Inflammatory macrophage (primary cell): ENCODE data around the gene NAA10.
"Not testable (repeated sequence)": the region's sequence is repeated elsewhere in the genome, so short reads cannot be mapped to it uniquely, and the experiment has no call there.

Experiments used
- DNase-seq, 2 donors: peaks; one replicate each; pipeline ENCODE4 v3.0.0-alpha.2; 2020 to 2022
- total RNA-seq, 18 experiments: gene quantifications; one replicate each; lab custom pipeline; 2026; ENCODE audit warnings: mixed read lengths in 6 of 18, inconsistent platforms in 2 of 18; lab: John Stamatoyannopoulos, UW

Gene NAA10
- total RNA-seq, result 4.7 to 22.6 (median 11.2) reads per million in 18 experiments

DNA sequence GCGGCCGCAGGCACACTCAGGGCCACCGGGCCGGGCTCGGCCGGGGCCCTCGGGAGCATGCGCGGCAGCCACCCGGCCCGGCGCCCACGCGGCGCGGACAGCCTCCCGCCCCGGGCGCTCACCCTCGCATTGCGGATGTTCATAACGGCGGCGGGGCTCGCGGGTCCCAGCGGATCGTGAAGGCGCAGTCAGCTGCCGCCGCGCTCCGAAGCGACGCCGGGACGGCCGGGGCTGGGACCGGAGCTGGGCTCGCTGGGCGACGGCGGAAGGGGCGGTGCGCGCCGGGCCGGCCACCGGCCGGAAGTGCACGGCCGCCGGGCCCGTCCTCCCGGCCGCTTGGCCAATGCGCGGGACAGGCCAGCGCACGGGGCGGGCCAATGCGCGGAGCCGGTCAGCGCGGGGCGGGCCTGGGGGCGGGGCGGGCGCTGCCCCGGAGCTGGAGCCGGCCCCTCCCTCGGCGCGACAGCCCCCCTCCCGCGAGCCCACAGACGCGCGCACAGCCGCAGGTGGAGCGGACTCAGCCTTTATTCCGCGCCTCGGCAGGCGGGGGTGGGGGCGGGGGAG, at the start of gene NAA10:
NAA10 (minus strand) TSS at position 276 of the 564 bp plus-strand sequence; CDS start at position 143, 133 bp downstream.
- DNase-seq, result peak; percentile 64 to 82

DNA sequence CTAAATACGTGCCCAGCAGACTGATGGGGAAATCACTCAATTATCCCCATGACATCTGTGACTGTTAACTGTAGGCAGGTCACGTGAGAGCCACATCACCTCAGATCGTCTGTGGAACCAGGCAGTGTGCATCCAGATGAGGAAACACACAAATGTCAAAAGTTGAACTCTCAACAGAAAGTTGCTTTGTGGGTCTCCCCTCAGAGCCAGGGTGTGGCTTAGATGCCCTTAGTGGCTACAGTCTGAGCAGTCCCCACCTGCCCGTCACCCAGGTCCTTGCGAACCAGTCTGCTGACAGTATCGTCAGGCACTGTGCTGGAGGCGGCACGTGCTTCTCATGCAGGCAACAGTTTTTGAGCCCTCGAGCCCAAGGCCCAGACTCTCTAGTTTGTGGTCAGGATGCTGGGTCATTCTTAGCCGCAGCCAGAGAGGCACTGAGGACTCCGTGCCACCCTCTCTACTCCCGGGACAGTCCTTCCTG, 48.5 kb upstream of the NAA10 start:
- peak; percentile 66 to 70 for DNase-seq

DNA sequence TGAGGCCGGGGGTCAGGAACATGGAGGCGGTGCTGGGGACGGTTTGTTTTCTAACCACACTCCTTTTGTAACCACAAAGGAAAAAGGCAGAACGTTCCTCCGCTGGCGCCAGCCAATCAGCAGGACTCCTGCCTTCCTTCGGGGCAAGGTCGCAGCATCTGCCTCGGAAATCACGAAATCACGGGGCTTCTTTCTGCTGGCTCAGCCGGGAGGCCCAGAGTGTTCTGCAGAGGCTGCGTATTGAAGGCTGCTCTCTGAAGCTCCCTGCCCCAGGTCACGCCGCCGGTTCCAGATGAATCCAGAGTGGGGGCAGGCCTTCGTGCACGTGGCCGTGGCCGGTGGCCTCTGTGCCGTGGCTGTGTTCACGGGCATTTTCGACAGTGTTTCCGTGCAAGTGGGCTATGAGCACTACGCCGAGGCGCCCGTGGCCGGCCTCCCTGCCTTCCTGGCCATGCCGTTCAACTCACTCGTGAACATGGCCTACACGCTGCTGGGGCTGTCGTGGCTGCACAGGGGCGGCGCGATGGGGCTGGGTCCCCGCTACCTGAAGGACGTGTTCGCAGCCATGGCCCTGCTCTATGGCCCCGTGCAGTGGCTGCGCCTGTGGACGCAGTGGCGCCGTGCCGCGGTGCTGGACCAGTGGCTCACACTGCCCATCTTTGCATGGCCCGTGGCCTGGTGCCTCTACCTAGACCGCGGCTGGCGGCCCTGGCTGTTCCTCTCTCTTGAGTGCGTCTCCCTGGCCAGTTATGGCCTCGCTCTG, 47.1 kb upstream of the NAA10 start:
- DNase-seq, result peak; percentile 82 to 86

DNA sequence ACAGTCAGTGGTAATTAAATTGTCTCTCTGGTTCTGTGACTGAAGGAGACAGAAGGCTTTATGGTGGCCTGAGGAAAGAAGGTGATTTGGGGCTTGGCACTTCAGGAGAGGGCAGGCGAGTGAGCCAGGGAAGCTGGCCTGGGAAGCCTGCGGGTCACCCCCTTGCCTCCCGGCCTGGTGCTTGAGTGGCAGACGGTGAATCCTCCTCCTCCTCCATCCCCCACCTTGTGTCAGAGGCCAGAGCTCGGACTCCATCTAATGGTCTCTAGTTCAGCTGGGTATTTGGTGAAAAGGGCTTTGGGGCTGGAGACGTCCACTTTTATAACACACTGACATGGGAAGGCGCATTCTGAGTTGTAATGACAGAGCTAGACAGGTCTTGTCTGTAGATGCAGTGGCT, 46.4 kb upstream of the NAA10 start:
- no peak for DNase-seq

DNA sequence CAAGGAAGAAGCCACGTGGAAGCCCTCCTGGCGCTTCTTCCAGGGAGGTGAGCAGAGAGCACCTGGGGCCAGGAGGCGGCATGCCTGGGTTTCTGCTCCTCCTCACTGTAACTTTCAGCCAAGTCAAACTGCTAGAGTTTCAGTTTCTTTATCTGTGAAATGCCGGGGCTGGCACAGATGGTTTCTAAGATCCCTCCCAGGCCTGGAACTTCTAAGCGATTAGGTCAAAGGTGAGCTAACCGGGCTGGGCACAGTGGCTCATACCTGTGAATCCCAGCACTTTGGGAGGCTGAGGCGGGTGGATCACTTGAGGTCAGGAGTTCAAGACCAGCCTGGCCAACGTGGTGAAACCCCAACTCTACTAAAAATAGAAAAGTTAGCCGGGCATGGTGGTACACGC, 45.6 kb upstream of the NAA10 start:
- not testable (repeated sequence) for DNase-seq

- peak in 1 of 2 donors; percentile 40 for DNase-seq
Observed at GRCh38 chrX:153974726-153975286, 40.0 kb upstream of the NAA10 start.

DNA sequence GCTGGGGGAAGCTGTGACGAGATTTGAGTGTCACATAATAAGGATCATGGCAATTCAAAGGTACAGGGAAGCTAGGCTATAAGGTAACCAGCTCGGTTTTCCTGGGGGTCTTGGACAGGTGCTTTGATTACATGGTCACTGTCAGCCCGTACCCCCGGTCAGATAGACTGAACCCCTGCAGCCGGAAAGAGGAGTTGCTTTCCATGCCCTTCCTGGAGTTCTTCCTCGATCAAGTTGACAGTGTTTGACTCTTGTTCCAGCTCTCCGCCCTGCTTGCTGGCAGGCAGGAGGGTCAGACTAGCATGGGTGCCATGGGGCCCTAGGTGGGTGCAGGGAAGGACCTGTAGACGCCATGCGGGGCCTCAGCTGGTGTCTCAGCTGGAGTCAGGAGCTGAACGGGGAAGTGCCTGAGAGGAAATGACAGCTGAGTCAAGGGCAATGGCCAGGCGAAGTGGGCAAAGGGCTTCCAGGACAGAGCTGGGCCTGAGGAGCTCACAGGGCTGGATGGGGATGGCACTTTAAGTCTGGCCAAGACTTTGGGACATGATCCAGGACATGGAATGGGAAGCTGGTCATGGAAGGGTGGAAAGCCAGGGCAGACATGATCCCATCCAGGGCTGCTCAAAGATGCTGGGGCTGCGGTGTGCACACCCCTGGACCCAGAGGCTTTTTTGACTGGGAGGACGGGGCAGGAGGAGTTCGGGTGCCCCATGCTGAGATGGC, 39.3 kb upstream of the NAA10 start:
- peak; percentile 51 to 65 for DNase-seq

GRCh38 chrX:153973127-153974002, 38.5 kb upstream of the NAA10 start:
- no peak for DNase-seq

- peak; percentile 80 to 90 for DNase-seq
Observed at GRCh38 chrX:153972368-153973126, 37.7 kb upstream of the NAA10 start, which contains the start of gene TMEM187. TMEM187 (plus strand) TSS chrX:153972754; CDS start chrX:153982063, 9,309 bp downstream.

DNA sequence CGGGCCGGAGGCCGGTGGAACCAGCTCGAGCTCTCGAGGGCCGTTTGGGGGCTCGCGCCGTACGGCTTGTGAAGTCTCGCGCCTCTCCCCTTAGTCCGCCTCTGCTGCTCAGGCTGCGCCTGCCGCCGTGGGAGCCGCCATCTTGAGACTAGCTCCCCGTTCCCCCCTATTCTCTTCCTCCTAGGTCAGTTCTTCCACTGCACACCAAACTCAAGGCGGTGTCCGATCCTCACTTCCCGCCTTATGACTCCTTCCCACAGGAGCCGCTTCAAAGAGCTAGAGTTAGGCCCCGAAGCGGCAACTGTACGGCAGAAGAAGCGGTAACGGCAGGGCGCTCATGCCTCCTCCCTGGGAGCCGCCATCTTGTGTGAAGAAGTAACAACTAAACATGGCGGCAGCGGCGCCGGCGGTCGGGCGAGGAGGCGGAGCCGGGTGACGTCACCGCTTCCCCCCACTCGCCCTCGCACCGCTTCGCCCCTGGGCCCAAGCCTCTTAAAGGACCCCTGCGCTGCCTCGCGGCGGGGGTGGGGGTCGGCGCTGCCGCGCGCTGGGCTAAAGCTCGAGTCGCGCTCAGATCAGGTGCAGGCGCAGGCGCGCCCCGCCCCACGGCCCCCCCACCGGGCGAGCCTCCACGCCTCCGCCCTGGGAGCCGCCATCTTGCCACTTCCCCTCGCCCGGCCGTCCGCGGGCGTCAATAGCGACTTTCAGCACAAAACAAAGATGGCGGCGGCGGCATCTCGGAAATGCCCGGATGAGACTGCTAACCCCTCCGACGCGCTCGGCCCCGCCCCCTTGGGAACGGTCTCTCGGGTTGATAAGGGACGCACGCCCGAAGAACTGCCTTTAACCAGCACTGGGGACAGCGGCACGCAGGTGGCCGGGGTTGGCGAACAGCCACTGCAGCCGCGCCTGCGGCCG, 36.9 kb upstream of the NAA10 start, which contains the start of gene HCFC1:
HCFC1 (minus strand) TSS at position 369 of the 918 bp plus-strand sequence. CDS start 978 bp downstream, outside the sequence.
- DNase-seq, result peak; percentile 86 to 91

DNA sequence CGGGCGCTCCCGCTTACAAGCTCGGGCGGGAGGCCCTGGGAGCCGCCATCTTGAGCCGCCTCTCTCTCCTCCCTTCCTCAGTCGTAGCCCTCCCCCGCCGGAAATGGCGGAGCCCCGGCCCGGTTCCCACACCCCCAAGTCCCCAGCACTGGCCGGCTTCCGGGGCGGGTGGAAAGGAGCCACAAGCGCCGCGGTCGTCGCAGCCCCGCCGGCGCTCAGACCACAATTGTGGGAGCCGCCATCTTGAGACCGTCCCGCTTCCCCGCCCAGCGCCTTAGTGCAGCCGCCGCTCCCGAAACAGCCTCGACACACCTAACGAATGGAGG, 36.2 kb upstream of the NAA10 start:
- DNase-seq, result peak; percentile 86 to 87

DNA sequence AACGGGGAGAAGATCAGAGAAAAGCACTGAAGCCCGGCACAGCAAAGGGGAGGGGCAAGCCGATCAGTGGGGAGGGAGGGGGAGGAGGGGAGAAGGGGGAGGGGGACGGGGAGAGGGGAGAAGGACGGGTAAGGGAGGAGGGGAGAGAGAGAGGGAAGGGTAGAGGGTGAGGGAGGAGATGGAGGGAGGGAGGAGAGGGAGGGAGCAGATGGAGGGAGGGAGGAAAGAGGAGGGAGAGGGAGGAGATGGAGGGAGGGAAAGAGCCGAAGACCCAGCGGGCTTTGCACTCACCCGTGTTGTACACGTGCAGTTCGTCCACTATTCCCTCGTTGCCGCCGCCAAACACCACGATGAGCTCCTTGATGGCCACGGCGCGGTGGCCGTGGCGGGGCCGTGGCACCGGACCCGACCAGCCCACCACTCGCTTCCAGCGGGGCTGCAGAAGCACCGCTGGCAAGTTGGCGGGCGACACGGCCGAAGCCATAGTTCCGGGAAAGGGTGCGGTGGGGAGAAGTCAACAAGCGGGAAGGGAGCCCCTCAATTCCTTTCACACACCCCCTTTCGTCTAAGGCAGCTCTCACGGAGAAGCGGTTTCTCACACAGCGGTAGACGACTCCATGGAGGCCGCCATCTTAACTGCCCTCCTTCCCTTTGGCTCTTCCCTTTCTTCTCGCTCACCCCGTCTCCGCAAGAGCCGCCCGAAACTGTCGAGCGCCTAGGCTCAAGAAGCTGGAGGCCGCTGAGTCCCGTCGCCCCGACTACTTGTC, 35.7 kb upstream of the NAA10 start:
- DNase-seq, result no peak

- no peak for DNase-seq
Observed at GRCh38 chrX:153969904-153970356, 35.1 kb upstream of the NAA10 start.

- DNase-seq, result no peak
Observed at GRCh38 chrX:153969125-153969903, 34.5 kb upstream of the NAA10 start.

DNA sequence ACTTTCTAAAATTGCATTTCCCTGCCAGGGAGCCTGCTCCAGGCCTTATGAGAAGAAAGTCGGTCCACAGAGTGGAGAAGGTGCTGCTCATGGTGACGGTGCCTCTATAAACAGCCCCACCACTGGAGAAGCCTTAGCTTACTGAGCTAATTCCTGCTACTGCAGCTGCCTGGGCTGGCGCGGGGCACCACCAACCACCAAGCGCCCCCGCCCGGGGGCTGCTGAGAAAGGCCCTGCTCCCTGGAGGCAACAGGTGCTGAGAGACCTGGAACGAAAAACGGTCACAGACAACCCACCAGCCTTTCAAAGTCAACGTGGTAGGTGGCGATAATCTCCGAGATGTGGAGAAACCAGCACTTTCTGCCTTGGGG, 33.9 kb upstream of the NAA10 start:
- DNase-seq, result no peak

DNA sequence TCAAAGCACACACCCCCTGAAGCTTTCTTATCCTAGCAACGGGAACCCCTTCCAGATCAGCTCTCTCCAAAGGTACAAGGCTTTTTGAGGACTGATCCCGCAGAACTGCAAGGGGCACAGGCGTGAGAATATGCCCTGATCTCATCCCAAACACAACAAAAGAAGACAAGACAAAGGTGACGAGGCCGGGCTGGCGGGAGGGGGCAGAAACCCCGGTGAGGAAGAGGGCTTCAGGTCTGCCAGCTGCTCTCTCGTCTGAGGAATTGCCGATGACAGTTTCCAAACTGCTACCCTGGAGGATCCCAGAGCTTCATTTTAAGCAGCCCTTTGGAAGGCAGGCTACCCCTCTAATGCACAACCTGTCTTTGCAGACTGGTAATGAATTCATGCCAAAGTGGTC, 33.4 kb upstream of the NAA10 start:
- no peak for DNase-seq

DNA sequence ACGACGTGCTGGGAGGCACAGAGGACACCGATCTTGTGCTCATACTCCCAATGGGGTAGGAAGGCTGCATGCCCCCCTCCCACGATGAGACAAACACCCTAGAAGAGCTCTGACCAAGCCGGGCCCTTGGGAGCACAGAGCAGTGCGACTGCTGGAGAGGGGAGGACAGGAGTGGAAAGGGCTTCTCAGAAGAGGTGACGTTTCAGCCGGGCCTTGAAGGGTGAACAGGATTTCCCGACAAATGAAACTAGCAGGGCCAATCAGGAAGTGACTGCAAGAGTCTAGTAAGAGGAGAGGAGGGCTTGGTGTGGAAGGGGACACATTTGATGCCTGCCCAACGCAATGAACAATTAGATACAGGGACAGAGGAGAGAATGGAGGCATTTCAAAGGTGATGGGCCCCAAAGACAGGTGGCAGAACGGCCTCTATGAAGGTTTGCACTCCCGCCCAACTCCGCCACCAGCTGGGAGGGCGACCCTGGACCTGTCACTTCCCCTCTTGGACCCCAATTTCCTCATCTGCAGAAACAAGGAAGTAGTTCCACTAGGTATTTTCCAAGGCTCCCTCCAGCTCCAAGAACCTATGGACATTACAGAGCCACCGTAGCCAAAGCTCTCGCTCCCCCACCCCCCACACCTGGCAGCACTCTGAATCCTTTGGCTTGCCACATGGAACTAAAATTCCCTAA, 32.8 kb upstream of the NAA10 start:
- peak in 1 of 2 donors; percentile 24 for DNase-seq
